NCI-H1436 treated with DMSO at 0.1 percent for 48 hours (cell line): Measurements from ENCODE around the gene DAG1.

ENCODE experiments used
- DNase-seq: peaks from one replicate; lab custom pipeline; 2025; lab: John Stamatoyannopoulos, UW

Gene DAG1

DNA sequence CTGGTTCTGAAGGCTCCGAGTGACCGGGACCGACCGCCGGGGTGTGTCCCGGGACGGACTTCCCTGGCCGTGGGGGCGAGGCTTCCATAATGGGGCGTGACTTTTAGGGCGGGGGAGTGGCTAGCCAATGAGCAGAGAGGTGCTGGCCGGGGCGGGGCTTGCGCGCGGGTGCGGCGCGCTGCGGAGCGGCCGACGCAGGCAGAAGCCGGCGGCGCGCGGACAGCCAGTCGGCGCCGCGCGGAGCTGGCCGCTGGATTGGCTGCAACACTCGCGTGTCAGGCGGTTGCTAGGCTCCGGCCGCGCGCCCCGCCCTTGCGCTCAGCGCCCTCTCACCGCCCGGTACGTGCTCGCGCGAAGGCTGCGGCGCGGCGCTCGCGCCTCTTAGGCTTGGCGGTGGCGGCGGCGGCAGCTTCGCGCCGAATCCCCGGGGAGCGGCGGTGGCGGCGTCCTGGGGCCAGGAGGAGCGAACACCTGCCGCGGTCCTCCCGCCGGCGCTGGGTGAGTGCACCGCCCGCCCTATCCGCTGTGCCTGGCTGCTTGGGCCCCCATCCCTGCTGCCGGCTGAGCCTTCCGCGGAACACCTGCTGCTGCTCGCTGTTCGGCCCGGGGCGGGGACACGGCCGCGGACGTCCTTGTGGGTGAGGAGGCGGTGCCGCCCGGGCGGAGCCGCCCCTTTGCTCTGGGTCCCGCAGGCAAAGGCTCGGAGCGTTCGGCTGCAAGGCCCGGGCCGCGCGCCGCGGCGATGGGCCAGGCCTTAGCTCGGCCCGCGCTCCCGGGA lies at the start of gene DAG1:
Gene DAG1 (plus strand): TSS at position 332 of the 778 bp plus-strand sequence. CDS start 40,268 bp downstream, outside the sequence.
- DNase-seq, result peak; percentile 28

DNA sequence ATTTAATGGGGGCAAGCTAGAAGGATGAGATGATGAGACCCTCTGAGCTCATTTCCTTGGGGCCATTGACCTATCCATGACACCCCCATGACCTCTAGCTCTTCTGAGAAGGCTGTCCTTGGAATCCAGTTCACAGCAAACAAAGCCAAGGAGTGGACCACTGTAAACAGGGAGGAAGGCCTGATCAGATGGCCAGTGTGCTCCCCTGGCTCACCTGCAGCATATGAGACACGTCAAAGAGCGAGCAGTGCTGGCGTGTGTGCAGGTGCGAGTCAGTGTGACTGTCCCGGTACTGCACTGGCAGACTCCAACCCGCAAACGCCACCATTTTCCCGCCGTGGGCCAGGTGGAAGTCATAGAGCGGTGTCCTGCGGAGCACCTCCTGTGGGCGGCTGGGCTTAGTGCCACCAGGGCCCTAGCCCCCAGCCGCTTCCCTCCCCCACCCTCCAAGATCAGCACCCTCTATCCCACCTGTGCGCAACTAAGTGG lies 48.1 kb upstream of the DAG1 start:
- no peak for DNase-seq

DNA sequence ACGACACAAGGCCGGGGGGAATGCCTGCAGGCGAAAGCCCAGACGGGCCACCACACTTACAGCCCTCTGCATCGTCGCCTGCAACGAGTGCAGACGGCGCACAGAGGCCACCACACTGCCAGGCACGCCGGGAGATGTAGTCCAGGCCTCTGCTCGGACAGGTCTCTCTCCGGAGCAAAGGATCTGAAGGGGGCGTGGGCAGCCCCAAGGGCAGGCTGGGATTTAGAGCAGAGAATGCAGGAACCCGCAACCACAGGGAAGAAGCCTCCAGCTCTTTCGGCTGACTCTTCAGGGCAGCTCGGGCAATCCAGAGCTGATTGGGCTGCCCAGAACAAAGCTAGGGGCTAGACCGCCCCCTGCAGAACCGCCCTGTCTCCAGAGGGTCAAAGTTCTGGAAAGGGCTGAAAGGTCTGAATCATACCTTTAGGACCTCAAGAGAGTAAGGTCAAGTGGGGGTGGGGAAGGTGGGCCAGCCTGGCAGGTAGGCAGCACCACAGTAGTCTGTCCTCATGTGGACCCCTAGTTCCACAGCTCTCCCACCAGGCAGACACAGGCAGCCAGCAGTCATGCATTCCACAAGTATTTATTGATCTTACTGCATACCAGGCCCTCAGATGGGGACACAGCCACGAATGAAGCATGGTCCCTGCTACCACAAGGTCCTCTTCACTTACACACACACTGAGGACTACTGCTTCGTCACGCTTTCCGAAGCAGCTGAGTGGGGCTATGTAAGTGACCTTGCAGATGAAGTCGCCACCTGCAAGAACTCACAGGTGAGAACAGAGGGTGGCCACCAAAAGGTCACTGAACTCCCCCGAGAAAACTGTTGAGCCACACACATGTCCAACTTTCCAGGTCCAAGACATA lies 47.5 kb upstream of the DAG1 start, which contains the start of gene AMT:
Gene AMT (minus strand): TSS at position 95 of the 870 bp plus-strand sequence. CDS start 23 bp downstream, at position 72.
- DNase-seq, result no peak

DNA sequence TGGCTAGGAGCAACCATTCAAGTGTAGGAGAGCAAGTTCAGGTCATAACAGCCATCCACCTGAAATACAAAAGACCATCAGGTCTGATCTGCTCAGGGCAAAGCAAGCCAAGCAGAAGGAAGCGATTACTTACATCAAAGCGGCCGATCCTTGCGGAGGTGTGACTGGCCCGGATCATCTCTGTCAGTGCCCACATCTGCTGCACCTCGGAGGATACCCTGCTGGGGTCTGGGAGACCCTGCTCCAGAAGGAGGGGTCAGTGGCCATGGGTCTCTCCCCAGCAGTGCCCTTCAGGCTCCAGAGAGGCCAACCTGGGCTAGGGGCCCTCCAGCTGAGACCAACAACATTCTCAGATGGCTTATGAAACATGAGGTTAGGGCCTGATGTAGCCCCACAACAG lies 45.3 kb upstream of the DAG1 start:
- no peak for DNase-seq

GRCh38 chr3:49427586-49427985 lies 42.5 kb upstream of the DAG1 start:
- no peak for DNase-seq

GRCh38 chr3:49428752-49429080 lies 41.4 kb upstream of the DAG1 start:
- DNase-seq, result no peak

GRCh38 chr3:49434731-49435130 lies 35.3 kb upstream of the DAG1 start:
- no peak for DNase-seq

DNA sequence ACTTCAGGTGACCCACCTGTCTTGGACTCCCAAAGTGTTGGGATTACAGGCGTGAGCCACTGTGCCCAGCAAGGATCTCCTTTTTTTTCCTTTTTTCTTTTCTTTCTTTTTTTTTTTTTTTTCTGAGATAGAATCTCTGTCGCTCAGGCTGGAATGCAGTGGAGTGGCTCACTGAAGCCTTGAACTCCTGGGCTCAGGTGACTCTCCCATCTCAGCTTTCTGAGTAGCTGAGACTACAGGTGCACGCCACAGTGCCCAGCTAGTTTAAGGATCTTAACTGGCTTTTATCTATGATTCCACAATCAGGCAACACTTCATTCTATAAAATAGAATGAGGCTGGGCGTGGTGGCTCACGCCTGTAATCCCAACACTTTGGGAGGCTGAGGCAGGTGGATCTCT lies 24.7 kb upstream of the DAG1 start:
- no peak for DNase-seq

DNA sequence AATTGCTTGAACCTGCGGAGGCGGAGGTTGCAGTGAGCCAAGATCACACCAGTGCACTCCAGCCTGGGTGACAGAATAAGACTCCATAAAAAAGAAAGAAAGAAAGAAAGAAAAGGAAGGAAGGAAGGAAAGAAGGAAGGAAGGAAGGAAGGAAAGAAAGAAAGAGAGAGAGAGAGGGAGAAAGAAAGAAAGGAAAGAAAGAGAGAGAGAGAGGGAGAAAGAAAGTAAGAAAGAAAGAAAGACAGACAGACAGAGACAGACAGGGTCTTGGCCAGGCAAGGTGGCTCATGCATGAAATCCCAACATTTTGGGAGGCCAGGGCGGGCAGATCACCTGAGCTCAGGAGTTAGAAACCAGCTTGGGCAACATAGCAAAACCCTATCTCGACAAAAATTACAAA lies 16.4 kb upstream of the DAG1 start:
- no peak for DNase-seq

DNA sequence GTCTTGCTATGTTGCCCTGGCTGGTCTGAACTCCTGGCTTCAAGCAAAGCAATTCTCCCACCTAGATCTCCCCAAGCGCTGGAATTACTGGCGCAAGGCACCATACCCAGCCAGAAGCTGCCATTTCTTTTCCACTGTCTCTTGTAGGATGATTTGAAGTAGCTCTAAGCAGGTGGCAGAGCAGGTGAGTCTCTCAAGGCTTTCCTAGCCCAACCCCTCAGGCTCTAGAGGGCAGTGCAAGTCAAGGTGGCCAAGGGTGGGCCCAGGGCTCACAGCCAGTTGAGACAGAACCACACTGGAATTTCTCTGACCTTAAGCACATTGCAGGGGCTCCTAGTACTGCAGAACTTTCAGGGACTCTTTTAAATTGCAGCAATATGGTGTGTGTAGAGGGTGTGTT lies 15.6 kb upstream of the DAG1 start:
- DNase-seq, result no peak

DNA sequence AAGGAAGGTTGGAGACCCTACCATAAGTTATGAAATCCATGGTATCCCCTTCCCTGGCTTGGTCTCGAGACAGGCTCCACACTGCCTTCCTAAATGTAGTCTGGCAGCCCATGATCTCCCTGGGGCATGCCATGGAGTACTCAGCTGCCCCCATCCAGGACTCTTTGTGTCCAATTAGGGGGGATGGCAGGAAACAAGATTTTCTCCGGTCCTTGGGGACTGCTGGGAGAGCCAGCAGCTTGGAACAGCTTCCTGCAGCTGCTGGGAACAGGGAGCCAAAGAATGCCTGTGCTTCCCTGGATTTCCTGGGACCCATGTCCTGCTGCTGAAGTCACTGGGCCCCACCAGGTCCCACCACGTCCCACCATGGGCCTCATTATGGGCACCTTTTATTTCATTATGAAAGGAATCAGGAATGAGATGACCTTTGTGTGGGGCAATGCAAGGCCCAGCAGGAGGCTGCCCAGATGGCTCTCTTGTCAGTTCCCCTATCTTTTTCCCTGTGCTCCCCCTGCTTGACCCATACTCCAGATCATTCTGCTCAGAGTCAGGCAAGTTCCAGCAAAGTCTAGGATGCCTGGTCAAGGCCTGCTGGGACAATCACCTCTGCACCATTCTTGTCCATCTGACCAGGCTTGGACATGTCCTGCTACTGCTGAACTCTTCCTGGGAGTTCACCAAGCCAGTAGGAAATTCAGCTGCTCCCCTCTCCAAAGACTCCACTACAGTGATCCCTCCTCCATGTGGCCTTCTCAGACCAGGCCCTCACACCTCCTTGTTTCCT lies 15.0 kb upstream of the DAG1 start:
- DNase-seq, result no peak

- no peak for DNase-seq
Observed at GRCh38 chr3:49456466-49456865, 13.6 kb upstream of the DAG1 start.

GRCh38 chr3:49460188-49460890 lies 9.7 kb upstream of the DAG1 start:
- no peak for DNase-seq

- no peak for DNase-seq
Observed at GRCh38 chr3:49460956-49461355, 9.1 kb upstream of the DAG1 start.

- DNase-seq, result no peak
Observed at GRCh38 chr3:49461443-49462171, 8.5 kb upstream of the DAG1 start.

DNA sequence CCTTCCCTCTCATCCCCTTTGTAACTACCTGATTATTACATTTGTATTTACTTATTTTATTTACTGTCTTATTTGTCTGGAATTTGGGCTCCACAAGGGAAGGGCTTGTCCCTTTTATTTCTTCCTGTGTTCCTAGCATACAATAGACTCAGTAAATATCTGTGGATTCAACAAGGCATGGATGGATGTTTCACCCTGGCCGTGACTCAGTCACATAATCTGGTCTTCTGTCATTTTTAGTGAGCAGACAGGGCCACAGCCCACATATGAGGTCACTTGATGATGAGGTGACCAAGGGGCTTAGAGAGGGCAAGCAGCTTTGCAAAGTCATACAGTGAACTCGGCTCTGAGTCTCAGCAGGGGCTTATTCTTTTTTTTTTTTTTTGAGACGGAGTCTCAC lies 7.8 kb upstream of the DAG1 start:
- DNase-seq, result no peak

- DNase-seq, result no peak
Observed at GRCh38 chr3:49465270-49466034, 4.6 kb upstream of the DAG1 start.

DNA sequence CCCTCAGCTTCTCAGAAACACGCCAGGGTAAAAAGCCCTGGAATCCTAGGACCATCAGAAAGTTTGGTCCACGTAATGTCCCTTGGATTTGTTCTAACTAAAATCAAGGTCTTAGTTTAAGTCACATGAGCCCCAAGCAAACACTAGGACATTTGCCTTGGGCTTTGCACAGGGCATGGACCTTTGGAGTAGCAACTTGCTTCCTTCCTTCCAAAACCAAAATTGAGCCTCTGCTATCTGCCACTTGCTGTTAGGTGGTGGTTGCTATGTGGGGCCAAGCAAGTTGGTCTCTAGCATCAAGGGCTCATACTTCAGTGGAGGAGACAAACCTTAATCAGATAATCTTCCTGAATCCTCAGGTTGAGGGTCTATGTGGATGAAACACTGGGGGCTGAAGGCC lies 4.0 kb upstream of the DAG1 start:
- no peak for DNase-seq

- DNase-seq, result no peak
Observed at GRCh38 chr3:49469037-49469935, 781 bp upstream of the DAG1 start.
